ENCODE measurements around the gene TRPM5. TPM values are rescaled to one million over a fixed set of nuclear protein-coding genes. Genes with fewer than 3 reads are reported as not detected.

Gene TRPM5
- total RNA-seq, 1 donor from 2014 or later, result not detected

GRCh38 chr11:2462543-2462985 is 18.2 kb upstream of the TRPM5 start:
- Mint-ChIP-seq H3K36me3 (ENCODE audit: unreplicated experiment) (no peaks in the 10 kb centered on the region), H3K27me3 (ENCODE audit: unreplicated experiment) (peaks cover 15% of the 10 kb centered on the region), H3K4me1 (ENCODE audit: unreplicated experiment) (no peaks in the 10 kb centered on the region), H3K27ac (ENCODE audit: unreplicated experiment) (no peak overlapping the region), H3K4me3 (ENCODE audit: unreplicated experiment) (no peak overlapping the region), H3K9me3 (ENCODE audit: unreplicated experiment) (no peaks in the 10 kb centered on the region)
- DNase-seq (ENCODE audit: extremely low spot score, unreplicated experiment), result no peak
- TF ChIP-seq, protein P1, sequence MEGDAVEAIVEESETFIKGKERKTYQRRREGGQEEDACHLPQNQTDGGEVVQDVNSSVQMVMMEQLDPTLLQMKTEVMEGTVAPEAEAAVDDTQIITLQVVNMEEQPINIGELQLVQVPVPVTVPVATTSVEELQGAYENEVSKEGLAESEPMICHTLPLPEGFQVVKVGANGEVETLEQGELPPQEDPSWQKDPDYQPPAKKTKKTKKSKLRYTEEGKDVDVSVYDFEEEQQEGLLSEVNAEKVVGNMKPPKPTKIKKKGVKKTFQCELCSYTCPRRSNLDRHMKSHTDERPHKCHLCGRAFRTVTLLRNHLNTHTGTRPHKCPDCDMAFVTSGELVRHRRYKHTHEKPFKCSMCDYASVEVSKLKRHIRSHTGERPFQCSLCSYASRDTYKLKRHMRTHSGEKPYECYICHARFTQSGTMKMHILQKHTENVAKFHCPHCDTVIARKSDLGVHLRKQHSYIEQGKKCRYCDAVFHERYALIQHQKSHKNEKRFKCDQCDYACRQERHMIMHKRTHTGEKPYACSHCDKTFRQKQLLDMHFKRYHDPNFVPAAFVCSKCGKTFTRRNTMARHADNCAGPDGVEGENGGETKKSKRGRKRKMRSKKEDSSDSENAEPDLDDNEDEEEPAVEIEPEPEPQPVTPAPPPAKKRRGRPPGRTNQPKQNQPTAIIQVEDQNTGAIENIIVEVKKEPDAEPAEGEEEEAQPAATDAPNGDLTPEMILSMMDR (IDR thresholded peaks at IDR 0.05), result no peak

DNA sequence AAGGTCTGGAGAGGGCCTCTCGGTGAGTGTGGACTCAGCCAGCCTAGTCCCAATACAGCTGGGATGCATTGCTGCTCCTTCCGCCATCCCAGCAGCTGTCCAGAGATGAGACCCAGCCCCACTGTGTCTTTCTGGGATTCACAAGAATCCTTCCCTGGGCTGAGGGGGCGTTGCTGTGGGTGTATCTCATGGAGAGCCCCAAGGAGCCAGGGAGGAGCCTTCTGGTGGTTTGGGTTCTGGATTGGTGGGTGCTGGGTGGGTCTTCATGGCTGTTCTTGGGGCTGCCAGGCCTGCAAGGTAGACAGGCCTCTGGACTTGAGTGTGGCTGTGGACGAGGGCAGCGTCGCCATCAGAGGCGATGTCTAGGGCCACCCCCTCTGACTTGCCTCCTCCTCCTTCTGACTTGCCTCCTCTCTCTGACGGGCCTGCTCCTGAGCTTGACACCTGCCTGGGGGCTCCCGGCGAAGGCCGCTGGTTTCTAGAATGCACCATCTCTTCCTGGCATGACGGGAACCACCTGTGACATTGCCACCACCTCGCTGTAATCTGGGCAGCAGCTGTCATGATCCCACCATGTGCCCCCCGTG is 17.7 kb upstream of the TRPM5 start:
- H3K4me1 Mint-ChIP-seq (ENCODE audit: unreplicated experiment), result no peaks in the 10 kb centered on the region
- no peak for DNase-seq (ENCODE audit: extremely low spot score, unreplicated experiment)

DNA sequence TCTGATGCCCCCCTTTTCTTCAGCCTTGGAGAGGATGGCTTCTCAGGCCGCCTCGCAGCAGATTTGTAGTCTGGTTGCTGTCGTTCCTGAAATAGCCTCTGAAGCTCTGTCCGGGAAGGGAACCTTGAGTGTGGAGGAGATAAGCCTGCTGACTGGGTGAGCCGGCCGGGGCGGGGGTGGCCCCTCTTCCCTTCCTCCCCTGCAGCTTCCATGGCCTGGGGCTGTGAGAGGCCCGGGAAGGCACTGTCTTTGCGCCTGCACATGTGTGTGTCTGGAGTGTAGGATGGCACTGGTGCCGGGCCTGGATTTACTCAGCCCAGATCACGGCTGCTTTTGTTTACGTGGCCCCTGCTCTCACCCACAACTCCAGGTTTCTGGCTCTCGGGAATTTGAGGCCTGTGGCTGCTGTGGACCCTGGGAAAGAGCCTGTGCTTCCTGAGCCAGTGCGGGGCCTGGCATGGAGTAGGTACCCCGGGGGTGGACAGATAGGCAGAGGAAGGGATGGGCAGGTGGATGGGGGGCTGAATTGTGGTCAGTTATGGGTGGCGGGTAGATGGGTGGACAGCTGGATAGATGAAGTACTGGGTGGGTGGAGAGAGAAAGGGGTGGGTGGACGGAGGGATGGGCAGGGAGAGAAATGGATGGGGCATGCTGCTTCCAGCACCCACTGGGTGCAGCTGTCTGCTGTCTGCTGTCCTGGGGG is 17.1 kb upstream of the TRPM5 start:
- no peaks in the 10 kb centered on the region for H3K4me1 Mint-ChIP-seq (ENCODE audit: unreplicated experiment)
- H3K27ac Mint-ChIP-seq (ENCODE audit: unreplicated experiment), result no peak overlapping the region
- DNase-seq (ENCODE audit: extremely low spot score, unreplicated experiment), result no peak
- peaks cover 22% of the 10 kb centered on the region for H3K27me3 Mint-ChIP-seq (ENCODE audit: unreplicated experiment)
- no peaks in the 10 kb centered on the region for H3K9me3 Mint-ChIP-seq (ENCODE audit: unreplicated experiment)
- TF ChIP-seq, protein P1 (IDR thresholded peaks at IDR 0.05), result no peak
- H3K36me3 Mint-ChIP-seq (ENCODE audit: unreplicated experiment), result no peaks in the 10 kb centered on the region
- H3K4me3 Mint-ChIP-seq (ENCODE audit: unreplicated experiment), result no peak overlapping the region

More for the DNA sequence above, 17.7 kb upstream of the TRPM5 start:
- no peaks in the 10 kb centered on the region for H3K9me3 Mint-ChIP-seq (ENCODE audit: unreplicated experiment)
- H3K4me3 Mint-ChIP-seq (ENCODE audit: unreplicated experiment), result no peak overlapping the region
- no peak overlapping the region for H3K27ac Mint-ChIP-seq (ENCODE audit: unreplicated experiment)
- H3K36me3 Mint-ChIP-seq (ENCODE audit: unreplicated experiment), result no peaks in the 10 kb centered on the region
- peaks cover 19% of the 10 kb centered on the region for H3K27me3 Mint-ChIP-seq (ENCODE audit: unreplicated experiment)
- TF ChIP-seq, protein P1 (IDR thresholded peaks at IDR 0.05), result no peak

- Mint-ChIP-seq H3K4me1 (ENCODE audit: unreplicated experiment) (no peaks in the 10 kb centered on the region), H3K27me3 (ENCODE audit: unreplicated experiment) (peaks cover 28% of the 10 kb centered on the region), H3K27ac (ENCODE audit: unreplicated experiment) (no peak overlapping the region), H3K36me3 (ENCODE audit: unreplicated experiment) (no peaks in the 10 kb centered on the region), H3K9me3 (ENCODE audit: unreplicated experiment) (peaks cover under 1% of the 10 kb centered on the region), H3K4me3 (ENCODE audit: unreplicated experiment) (no peak overlapping the region)
- DNase-seq (ENCODE audit: extremely low spot score, unreplicated experiment), result no peak
- TF ChIP-seq, protein P1 (IDR thresholded peaks at IDR 0.05), result no peak
Measured at GRCh38 chr11:2460540-2461252, 16.4 kb upstream of the TRPM5 start.
